Liver (tissue), 9 donors: ENCODE measurements around the gene MAP6. TPM values are rescaled to one million over a fixed set of nuclear protein-coding genes. Genes with fewer than 3 reads are reported as not detected.

ENCODE experiments used
- DNase-seq: peaks from one replicate; pipeline ENCODE4 v3.0.0-alpha.2; 2017; ENCODE audit warnings: low spot score
- H3K27ac ChIP-seq, 2 donors: one replicate each; pipeline ENCODE4 v1.7.0; 2013; ENCODE audit warnings: inconsistent platforms in 2 of 2, low read length in 2 of 2, control low read depth in 1 of 2, low read depth in 1 of 2, mild to moderate bottlenecking in 1 of 2
- H3K27me3 ChIP-seq, 4 donors: one replicate each; pipeline versions ENCODE4 v1.6.1 to v1.7.0; 2013; ENCODE audit warnings: low read length in 3 of 4, inconsistent platforms in 1 of 4, mild to moderate bottlenecking in 1 of 4, moderate library complexity in 1 of 4; ENCODE audit not compliant: control insufficient read depth in 4 of 4, insufficient read depth in 4 of 4
- H3K36me3 ChIP-seq, 4 donors: one replicate each; pipeline versions ENCODE4 v1.6.1 to v1.7.0; 2013; ENCODE audit warnings: low read length in 3 of 4, mild to moderate bottlenecking in 3 of 4, low read depth in 1 of 4, moderate library complexity in 1 of 4; ENCODE audit not compliant: control insufficient read depth in 4 of 4, insufficient read depth in 3 of 4
- H3K4me1 ChIP-seq, 4 donors: one replicate each; pipeline versions ENCODE4 v1.6.1 to v1.7.0; 2013; ENCODE audit warnings: low read length in 3 of 4, mild to moderate bottlenecking in 3 of 4, moderate library complexity in 1 of 4; ENCODE audit not compliant: control insufficient read depth in 4 of 4, insufficient read depth in 4 of 4
- H3K4me3 ChIP-seq, 3 donors: one replicate each; pipeline versions ENCODE4 v1.6.1 to v1.7.0; 2013; ENCODE audit warnings: low read length in 3 of 3, control low read depth in 1 of 3, low read depth in 1 of 3, mild to moderate bottlenecking in 1 of 3
- H3K9ac ChIP-seq, 2 donors: one replicate each; pipeline ENCODE4 v1.7.0; 2013; ENCODE audit warnings: low read length in 2 of 2, mild to moderate bottlenecking in 2 of 2, moderate library complexity in 2 of 2, control low read depth in 1 of 2, low read depth in 1 of 2
- H3K9me3 ChIP-seq, 4 donors: one replicate each; pipeline versions ENCODE4 v1.6.1 to v1.7.0; 2013; ENCODE audit warnings: low read length in 3 of 4; ENCODE audit not compliant: control insufficient read depth in 4 of 4
- ATF3 ChIP-seq: IDR thresholded peaks from 2 replicates; pipeline ENCODE4 v1.6.1; 2016; ENCODE audit warnings: antibody characterized with exemption
- CTCF ChIP-seq: fragments of 150-350 bp; IDR thresholded peaks from 2 replicates; pipeline ENCODE4 v1.5.1; 2017; ENCODE audit warnings: improper control_type of control experiment, low read depth, low read length; ENCODE audit not compliant: missing input control
- EGR1 ChIP-seq, 2 donors: IDR thresholded peaks; 2 replicates each; pipeline ENCODE4 v1.6.1; 2016 to 2018; ENCODE audit warnings: antibody characterized with exemption in 2 of 2, low read depth in 2 of 2
- FOXA1 ChIP-seq: IDR thresholded peaks from 2 replicates; pipeline ENCODE4 v1.6.1; 2016; ENCODE audit warnings: antibody characterized with exemption
- FOXA2 ChIP-seq: IDR thresholded peaks from 2 replicates; pipeline ENCODE4 v1.6.1; 2016; ENCODE audit warnings: antibody characterized with exemption
- GABPA ChIP-seq, 2 donors: IDR thresholded peaks in 1 of 2; conservative IDR thresholded peaks in 1 of 2; 2 replicates each; pipeline ENCODE4 v1.6.1; 2016; ENCODE audit warnings: antibody characterized with exemption in 2 of 2, mild to moderate bottlenecking in 1 of 2, moderate library complexity in 1 of 2
- HNF4A ChIP-seq, 2 donors: conservative IDR thresholded peaks; 2 replicates each; pipeline ENCODE4 v1.6.1; 2016; ENCODE audit warnings: antibody characterized with exemption in 2 of 2, mild to moderate bottlenecking in 2 of 2
- HNF4G ChIP-seq: IDR thresholded peaks from 2 replicates; pipeline ENCODE4 v1.6.1; 2016; ENCODE audit warnings: antibody characterized with exemption
- JUND ChIP-seq, 2 donors: IDR thresholded peaks; 2 replicates each; pipeline ENCODE4 v1.6.1; 2016; ENCODE audit warnings: antibody characterized with exemption in 2 of 2
- MAX ChIP-seq: IDR thresholded peaks from 2 replicates; pipeline ENCODE4 v1.6.1; 2016; ENCODE audit warnings: antibody characterized with exemption
- NR2F2 ChIP-seq: IDR thresholded peaks from 2 replicates; pipeline ENCODE4 v1.6.1; 2016; ENCODE audit warnings: antibody characterized with exemption
- RAD21 ChIP-seq, 2 donors: IDR thresholded peaks; 2 replicates each; pipeline ENCODE4 v1.6.1; 2016; ENCODE audit warnings: antibody characterized with exemption in 2 of 2, mild to moderate bottlenecking in 2 of 2
- REST ChIP-seq: IDR thresholded peaks from 2 replicates; pipeline ENCODE4 v1.6.1; 2016; ENCODE audit warnings: antibody characterized with exemption, mild to moderate bottlenecking
- RXRA ChIP-seq, 2 donors: IDR thresholded peaks; 2 replicates each; pipeline ENCODE4 v1.6.1; 2017 to 2018; ENCODE audit warnings: antibody characterized with exemption in 2 of 2, mild to moderate bottlenecking in 1 of 2
- SP1 ChIP-seq: IDR thresholded peaks from 2 replicates; pipeline ENCODE4 v1.6.1; 2018; ENCODE audit warnings: antibody characterized with exemption, mild to moderate bottlenecking
- TAF1 ChIP-seq: conservative IDR thresholded peaks from 2 replicates; pipeline ENCODE4 v1.6.1; 2016; ENCODE audit warnings: antibody characterized with exemption, mild to moderate bottlenecking
- YY1 ChIP-seq: IDR thresholded peaks from 2 replicates; pipeline ENCODE4 v1.6.1; 2016; ENCODE audit warnings: antibody characterized with exemption, mild to moderate bottlenecking
- ZBTB33 ChIP-seq: IDR thresholded peaks from 2 replicates; pipeline ENCODE4 v1.6.1; 2016; ENCODE audit warnings: antibody characterized with exemption
- WGBS: extraction: QIAGEN DNeasy Blood & Tissue Kit; methylation state at CpG from one replicate; pipeline ENCODE4 v1.1.7; 2013; 5-methylcytosine and 5-hydroxymethylcytosine counted together
- polyA plus RNA-seq, 2 donors: library from polyadenylated mRNA; stranded (reverse) in 1 of 2; unstranded in 1 of 2; fragments of 200-250 nt in 1 of 2; fragments of >200 nt in 1 of 2; fragmentation: Nextera tagmentation in 1 of 2; extraction: Ambion mirVana in 1 of 2; gene quantifications; one replicate each; pipeline versions ENCODE4 v1.2.1 to v1.2.3, GENCODE V29; 2013 to 2015
- total RNA-seq, 2 donors: library from RNA; depleted of rRNA; stranded (reverse); fragments of >200 nt; gene quantifications; one replicate each; pipeline ENCODE4 v1.2.3, GENCODE V29; 2014
- donor health status: healthy.
- donor health status: healthy.
- donor health status: healthy.
- donor health status: healthy.
- donor health status: healthy.

Gene MAP6
- total and polyA plus RNA-seq, 4 donors: 0.22 to 0.36 (median 0.24) TPM

- TF ChIP-seq REST (no peak), YY1 (no peak), CTCF (no peak), TAF1 (no peak), ATF3 (no peak), EGR1 (IDR thresholded peaks at IDR 0.05; ENCODE audit: low read depth in 2 of 2) (no peak), FOXA1 (no peak)
These were observed 49.0 kb upstream of the MAP6 start, which contains the start of gene MOGAT2 (continued) for GRCh38 chr11:75717608-75718418.

GRCh38 chr11:75716659-75717058 lies 47.8 kb upstream of the MAP6 start:
- TF ChIP-seq HNF4G (no peak), TAF1 (no peak), MAX (no peak), FOXA1 (no peak), YY1 (no peak), HNF4A (conservative IDR thresholded peaks at IDR 0.05) (no peak), NR2F2 (no peak), REST (no peak), EGR1 (IDR thresholded peaks at IDR 0.05; ENCODE audit: low read depth in 2 of 2) (no peak), SP1 (no peak), ZBTB33 (no peak), GABPA (IDR thresholded peaks at IDR 0.05 in 1 of 2, conservative IDR thresholded peaks at IDR 0.05 in 1 of 2) (no peak), ATF3 (no peak), CTCF (no peak), FOXA2 (no peak), RXRA (IDR thresholded peaks at IDR 0.05) (no peak), RAD21 (IDR thresholded peaks at IDR 0.05) (no peak), JUND (IDR thresholded peaks at IDR 0.05) (no peak)
- H3K27ac ChIP-seq: no peak overlapping the region
- H3K4me3 ChIP-seq: no peak overlapping the region
- DNase-seq: no peak
- no peaks in the 10 kb centered on the region for H3K9me3 ChIP-seq
- H3K27me3 ChIP-seq: no peaks in the 10 kb centered on the region
- no peaks in the 10 kb centered on the region for H3K36me3 ChIP-seq
- 90% methylated on average over 3 of the region's 3 CpGs for WGBS
- no peak overlapping the region for H3K9ac ChIP-seq
- peaks cover 10 to 42% (median 34%) of the 10 kb centered on the region in 4 donors for H3K4me1 ChIP-seq
